ENCODE measurements around the gene VPS13D. TPM values are rescaled to one million over a fixed set of nuclear protein-coding genes. Genes with fewer than 3 reads are reported as not detected.
A peak's percentile ranks its signal among the peaks of the same experiment; 100 is the strongest.
"Not testable (repeated sequence)": the region's sequence is repeated elsewhere in the genome, so short reads cannot be mapped to it uniquely, and the experiment has no call there.

VPS13D gene
- polyA plus RNA-seq, 5 donors = 23.7 to 27.8 (median 25.3) TPM

DNA sequence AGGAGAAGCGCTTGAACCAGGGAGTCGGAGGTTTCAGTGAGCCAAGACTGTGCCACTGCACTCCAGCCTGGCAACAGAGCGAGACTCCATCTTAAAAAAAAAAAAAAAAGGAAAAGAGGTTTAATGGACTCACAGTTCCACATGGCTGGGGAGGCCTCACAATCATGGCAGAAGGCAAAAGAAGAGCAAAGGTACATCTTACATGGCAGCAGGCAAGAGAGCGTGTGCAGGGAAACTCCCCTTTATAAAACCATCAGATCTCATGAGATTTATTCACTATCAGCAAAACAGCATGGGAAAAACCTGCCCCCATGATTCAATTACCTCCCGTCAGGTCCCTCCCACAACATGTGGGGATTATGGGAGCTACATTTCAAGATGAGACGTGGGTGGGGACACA is 5.7 kb upstream of the VPS13D start:
- DNase-seq = not testable (repeated sequence)

DNA sequence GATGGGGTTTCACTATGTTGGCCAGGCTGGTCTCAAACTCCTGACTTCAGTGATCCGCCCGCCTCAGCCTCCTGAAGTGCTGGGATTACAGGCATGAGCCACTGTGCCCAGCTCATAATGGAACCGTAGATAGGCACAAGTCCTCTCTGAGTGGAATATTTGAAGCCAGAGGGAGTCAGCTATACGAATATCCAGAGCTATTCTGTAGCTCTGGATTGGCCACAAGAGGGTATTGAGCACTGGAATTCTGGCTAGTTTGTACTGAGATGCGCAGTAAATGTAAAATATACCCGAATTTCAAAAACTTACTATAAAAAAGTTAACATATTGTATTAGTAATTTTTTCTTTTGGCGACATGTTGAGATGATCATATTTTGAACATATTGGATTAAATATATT is 851 bp upstream of the VPS13D start:
- DNase-seq = no peak

DNA sequence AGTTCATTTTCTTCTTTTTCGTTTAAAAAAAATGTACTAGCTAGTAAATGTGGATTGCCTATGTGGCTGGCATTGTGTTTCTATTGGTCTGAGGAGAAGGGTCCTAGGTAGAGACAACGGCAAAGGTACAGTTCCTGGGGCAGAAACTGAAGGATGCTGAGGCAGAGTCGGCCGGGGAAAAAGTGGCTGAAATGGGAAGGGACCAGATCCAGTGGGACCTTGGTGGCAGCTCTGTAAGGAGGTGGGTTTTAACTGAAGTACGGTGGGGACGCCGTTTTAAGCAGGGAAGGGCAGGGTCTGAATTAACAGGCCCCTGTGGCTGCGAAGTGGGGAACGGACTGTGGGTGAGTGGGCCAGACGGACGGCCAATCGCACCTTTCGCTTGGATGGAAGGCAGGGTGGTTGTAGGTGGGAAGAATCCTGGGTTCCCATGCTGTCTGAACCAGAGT is 420 bp upstream of the VPS13D start:
- DNase-seq = no peak

DNA sequence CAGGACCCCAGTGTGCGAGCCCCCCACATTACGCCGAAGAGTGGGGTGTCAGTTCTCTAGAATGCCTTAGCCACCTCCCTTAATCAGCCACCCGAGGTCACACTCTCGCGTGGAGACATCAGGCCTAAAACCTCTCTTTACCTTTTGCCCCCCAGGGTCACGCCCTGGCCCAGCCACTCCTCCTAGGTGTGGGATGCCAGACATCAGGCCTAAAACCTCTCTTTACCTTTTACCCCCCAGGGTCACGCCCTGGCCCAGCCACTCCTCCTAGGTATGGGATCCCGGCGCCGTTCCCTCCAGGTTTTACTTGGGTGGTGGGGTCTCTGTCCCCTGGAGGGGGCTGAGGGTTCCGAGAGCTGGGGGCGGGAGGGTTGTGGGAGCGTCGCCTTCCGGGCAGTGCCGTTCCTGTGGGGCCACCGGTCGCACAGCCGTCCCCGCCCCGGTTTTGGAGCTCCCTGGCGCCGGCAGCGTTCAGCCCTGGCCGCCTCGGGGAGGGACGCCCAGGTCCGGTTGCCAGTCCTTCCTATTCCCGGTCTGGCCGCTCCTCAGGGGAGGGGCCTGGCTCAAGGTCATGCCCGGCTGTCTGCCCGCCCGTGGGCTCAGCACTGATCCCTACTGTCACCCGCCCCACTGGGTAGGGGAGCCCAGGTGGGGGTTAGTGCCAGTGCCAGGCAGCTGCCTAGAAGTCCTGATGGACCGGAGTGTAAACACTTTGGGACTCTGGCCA is 882 bp downstream of the VPS13D start:
- DNase-seq = no peak

DNA sequence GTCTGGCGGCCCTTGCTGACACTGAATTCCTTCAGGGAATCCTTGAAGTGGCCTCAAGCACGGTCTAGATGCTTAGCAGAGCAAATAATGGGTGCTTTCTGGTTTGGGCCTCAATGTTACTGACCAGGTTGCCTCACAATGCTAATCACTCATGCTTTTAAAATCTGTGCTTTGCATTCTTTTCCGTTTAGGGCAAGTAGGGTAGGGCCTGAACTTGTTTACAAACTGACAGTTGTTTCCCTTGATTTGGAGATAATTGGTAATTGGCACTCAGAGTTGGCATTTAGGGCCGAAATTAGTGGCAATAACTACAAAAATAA is 1.4 kb downstream of the VPS13D start:
- no peak for DNase-seq

DNA sequence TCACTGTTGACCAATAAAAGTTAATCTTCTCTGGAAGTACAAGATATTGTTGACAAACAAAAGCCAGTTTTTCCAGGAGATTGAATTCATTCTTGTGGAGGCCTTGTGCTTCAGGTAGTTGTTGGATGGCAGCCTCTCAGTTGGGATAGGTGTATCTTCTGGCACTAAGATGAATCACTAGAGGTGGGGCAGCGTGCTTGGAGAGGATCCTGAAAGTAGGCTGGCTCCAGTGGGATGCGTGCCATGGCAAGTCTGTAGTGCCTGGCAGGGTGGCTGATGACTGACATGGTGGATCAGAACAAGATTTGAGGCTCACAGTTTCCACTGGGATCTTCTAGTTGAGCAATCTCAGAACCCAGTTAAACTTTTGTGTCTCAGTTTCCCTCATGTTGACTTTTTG is 2.4 kb downstream of the VPS13D start:
- no peak for DNase-seq

DNA sequence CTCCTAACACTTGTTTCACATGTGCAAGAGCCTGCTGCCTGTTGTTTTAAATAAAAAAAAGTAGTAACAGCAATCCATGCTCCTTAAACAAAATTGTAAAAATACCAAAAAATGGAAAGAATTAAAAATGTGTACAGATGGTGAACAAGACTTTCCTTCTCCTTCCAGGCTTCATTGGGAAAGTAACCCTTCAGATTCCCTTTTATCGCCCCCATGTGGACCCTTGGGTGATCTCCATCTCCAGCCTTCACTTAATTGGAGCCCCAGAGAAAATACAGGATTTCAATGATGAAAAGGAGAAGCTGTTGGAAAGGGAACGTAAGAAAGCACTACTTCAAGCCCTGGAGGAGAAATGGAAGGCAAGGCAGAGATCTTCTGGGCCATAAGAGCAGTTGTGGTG is 14.2 kb downstream of the VPS13D start:
- DNase-seq = no peak

DNA sequence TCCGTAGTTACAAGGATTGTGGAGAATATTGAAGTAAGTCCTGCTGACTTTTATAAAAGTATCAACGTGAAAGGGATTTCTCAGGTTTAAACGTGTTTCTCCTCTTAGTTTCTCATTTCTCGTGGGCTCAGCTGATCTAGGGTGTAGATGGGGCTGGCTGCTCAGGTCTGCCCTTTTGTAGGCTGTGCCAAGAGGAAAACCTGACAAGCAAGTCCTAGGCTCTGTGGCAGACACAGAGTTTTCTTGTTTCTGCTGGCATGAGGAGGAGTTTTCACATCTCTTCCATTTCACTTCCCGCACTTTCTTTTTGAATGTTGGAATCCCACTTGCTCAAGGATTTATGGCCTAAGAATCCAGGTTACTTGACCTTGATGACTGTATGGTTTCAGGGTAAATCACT is 14.8 kb downstream of the VPS13D start:
- no peak for DNase-seq

DNA sequence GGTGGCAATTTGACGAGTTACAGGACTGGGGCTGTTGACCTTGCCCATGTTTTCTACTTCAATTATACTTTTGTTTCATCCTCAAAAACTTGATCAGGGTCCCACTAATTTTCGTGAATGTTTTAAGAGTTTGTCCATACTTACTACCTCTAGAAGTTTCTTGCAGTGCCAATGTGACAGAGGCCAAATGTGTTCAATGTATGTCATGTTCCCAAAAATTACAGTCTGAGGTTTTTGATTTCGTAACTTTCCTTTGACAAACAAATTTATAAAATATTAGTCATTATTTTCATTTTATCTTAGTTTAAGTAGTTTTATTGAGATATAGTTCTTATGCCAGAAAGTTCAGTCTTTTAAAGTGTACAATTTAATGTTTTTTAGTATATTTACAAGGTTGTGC is 15.3 kb downstream of the VPS13D start:
- DNase-seq = no peak

DNA sequence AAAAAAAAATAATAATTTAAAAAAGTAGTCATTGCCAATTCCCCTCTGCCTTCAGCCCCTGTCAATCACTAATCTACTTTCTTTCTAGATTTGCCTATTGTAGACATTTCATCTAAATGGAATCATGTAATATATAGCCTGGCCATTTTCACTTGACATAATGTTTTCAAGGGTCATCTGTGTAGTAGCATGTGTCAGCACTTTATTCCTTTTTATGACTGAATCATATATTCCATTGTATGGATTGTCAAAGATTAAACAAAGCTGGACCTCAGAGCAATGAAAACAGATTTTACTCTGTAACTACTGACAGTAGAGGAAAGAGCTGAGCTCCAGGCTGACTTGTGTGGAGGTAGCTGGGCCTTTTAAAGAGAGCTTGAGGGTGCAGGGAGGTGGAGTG is 15.9 kb downstream of the VPS13D start:
- DNase-seq = no peak

DNA sequence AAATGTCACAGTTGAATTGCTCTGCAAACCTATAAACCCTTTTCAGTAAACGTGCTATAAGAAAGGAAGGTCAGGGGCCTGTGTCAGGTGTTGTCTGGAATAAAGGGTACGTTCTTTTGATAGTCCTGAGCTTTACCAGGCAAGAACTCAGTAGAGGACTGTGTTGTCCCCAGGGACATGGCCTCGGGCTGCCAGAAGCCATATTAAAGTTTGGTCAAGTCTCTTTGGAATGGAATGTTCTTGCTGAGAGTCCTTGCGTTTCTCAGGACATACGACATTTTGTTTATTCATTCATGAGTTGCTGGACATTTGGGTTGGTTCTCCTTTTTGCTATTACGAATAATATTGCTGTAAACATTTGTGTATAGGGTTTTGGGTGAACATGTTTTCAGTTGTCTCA is 16.8 kb downstream of the VPS13D start:
- DNase-seq = no peak

DNA sequence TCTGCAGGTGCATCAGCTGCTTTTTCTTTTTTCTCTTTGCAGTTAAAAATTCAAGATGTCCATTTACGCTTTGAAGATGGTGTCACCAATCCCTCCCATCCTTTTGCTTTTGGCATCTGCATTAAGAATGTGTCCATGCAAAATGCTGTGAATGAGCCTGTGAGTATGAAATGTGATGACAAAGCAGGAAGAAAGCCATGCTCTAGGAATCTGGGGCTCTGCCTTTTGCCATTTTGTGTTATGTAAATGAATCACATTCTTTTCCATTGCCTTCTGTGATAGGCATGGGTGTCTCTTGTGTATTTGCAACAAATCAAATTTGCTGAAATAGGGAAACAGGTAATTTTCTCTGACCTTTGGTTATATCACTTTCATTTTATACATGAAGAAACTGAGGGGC is 19.4 kb downstream of the VPS13D start:
- no peak for DNase-seq

DNA sequence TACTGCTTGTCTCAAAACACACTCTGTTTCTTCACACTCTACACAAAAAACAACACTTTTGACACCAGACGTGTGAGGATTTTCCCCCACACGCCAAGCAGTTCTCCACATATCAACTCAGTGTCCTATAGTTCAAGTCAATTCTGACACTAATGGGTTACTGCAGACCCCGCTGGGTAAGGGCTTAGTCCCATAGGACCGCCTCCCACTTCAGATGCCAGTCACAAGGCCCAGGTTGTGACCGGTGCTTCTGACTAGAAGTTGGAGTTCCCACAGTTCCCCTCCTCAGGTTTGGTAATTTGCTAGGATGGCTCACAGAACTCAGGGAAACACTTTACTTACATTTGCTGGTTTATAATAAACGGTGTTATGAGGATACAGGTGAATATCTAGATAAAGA is 19.9 kb downstream of the VPS13D start:
- DNase-seq = no peak

DNA sequence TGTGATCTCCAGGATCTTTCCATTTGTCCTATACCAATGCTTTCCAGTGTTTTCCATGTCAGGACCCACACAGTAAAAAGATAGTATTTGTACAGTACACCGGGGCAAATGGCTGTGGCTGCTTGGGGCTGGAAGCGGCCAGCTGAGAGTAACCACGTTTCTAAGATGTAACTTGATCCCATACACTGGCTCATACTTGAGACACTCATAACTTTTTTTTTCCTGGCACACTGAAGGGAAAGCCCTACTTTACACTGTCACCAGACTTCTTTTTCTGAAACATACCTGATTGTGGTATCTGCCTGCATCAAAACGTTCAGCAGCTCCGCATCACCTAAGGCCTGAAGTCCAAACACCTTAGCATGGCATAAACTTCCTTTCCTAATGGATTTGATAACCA is 21.6 kb downstream of the VPS13D start:
- DNase-seq = peak; percentile 23 to 26

DNA sequence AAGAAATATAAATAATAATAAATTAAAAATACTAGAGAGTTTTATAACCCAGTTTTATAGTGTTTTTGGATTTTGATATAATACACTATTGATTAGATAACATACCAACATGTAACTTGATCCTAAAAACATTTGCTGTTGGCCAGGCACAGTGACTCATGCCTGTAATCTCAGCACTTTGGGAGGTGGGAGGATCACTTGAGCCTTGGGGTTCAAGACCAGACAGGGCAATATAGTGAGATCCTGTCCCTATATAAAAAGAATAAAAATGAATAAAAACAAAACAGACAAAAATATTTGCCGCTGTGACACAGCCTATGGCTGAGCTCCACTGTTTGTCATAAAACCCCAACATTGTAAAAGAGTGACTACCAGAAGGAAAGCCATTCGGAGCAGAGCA is 26.1 kb downstream of the VPS13D start:
- no peak for DNase-seq

DNA sequence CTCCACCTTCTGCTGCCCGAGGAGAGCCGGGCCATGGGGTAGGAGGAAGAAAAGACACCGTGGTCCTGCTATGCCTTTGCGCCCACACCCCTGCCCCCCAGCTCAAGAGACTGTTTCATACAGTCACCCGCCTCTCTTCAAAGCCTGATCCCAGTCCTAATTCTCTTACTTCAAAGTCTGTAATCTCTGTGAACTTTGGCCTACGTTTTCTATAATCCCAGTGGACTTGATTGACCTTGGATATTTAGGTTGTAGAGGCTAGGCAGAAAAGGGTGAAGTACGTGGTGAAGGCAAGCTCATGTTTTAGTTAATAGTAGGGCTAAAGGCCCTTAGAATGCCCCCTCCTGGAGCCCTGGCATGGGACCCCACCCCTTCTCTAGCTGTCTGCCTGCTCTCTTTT is 28.4 kb downstream of the VPS13D start:
- DNase-seq = no peak

DNA sequence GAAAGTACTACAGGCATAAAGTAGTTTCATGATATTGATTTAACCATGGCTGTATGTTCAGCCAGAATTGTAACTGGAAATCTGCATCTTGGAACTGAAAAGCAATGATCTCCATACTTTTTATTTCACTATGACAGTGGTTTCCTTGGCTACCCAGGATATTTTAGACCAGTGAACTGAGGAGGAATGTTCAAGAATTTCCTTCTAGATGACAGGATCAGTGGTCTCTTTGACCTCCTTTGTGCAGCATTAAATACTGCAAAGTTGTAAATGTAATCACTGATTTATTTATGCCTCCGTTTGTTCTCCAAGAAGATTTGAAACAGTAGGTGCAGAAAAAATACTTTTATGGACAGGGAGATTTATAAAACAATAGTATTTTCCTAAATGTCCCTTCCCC is 39.5 kb downstream of the VPS13D start:
- no peak for DNase-seq

DNA sequence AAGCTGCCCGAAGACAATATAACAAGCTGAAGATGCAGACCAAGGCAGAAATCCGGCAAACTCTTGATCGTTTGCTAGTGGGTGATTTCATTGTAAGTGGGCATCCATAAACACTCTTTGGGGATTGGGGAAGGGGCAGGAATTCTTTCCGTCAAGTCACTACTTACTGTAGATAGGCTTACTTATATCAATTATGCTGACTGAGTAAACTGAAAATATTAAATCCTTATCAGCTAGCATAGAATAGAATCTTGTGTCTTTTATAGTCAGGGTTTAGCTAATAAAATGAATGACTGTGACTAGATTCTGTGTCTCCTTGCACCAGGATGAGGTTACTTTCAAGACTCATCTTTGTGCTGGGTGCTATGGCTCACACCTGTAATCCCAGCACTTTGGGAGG is 41.2 kb downstream of the VPS13D start:
- no peak for DNase-seq

DNA sequence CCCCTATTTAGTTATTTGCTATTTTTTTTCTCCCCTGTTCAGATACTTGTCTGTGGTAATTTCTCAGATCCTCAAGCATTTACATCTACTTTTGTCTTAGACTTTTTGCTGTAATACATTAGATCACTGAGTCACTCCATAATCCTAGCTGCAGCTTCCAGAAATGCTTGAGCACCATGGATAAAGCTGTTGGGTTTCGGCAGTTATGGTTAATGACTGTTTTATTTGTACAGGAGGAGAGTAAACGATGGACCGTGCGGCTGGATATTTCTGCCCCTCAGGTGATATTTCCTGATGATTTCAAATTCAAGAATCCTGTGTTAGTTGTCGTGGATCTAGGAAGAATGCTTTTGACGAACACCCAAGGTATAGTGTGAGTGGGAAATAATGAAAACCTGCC is 42.9 kb downstream of the VPS13D start:
- DNase-seq = no peak

DNA sequence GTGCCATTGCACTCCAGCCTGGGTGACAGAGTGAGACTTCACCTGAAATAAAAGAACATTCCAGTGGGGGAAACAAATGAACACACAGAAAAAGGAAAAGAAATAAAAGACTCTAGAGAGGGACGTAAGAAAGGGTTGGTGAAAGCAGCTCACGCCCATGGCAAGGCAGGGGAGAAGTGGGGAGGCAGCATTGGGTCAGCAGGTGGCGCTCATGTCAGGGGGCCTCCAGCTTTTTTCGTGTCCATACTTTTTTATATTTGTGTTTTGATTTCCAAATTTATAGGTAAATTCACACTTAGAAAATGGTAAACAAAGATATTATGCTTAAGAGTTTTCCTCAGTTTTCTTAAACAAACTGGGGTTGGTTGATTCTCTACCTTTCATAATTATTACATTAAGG is 45.5 kb downstream of the VPS13D start:
- no peak for DNase-seq

DNA sequence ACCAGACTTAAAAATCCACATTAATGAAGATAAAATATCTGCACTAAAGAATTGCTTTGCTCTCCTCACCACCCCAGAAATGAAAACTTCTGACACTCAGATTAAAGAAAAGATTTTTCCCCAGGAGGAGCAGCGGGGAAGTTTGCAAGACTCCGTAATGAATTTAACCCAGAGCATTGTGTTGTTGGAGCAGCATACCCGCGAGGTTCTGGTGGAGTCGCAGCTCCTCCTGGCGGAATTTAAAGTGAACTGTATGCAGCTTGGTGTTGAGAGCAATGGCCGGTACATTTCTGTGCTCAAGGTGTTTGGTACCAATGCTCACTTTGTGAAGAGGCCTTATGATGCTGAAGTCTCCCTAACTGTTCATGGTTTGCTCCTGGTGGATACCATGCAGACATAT is 46.4 kb downstream of the VPS13D start:
- peak; percentile 8 to 11 for DNase-seq

DNA sequence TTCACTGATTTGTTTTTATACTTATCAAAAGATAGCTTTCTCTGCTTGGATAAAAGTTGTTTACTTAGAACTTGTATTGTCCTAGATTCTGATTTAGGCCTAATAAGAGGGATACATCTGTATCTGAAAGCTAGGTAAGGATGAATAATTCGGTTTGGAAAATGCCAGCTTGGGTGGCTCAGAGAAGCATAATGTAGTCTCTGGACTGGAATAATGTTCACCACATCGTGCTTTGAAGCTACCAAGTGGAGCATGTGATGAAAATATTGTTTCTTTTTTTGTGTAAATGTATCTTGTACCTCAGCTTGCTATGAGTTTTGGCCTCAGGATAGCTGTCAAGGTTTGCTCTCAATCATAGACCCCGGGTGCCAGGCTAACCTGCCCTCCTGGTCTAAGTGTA is 49.2 kb downstream of the VPS13D start:
- no peak for DNase-seq

DNA sequence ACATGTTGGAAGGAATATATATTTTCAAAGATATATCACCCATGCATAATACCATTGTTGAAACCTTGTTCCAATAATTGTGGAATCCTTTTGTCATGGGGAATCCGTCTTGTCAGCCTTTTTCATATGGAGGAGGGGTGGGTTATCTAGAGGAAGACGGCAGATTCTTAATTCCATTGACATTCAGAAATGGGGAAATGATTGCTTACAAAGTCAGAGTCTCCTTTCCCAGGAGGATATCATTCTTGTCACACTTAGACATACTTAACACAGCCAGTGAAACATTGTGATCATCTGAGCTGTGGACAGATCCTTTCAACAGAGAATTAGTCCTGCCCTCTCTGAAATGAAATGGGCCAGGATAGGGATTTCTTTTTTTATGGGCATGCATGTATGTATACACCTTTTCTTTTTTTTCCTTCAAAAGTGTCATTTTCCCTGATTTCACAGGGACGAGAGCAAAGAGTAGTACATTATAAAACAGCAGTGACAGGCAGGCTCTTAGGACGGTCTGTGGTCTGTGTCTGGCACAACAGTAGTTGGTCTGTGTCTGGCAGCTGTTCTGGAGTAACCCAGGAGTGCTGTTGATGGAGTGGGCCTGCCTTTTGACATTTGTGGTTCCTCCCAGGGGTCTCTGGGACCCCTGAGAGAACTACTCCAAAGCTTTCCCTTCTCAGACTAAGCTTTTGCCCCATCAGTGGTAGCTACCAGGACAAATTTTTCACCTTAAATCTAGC is 50.1 kb downstream of the VPS13D start:
- DNase-seq = no peak

DNA sequence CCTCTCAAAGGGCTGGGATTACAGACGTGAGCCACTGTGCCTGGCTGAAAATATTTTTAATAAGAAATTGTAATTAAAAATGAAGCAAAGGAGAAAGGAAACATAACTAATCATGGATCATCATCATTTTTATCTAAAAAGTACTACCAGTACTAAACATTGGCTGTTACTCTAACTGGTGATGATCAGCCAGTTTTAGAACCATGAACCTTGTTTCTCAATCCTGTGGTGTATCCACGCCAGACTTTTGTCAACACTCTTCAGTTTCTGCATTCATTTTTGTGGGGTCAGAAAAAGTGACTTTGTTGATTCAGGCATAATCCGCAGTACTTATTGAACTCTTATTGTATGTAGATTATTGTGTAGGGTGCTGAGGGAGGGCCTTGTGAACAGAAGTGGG is 52.3 kb downstream of the VPS13D start:
- no peak for DNase-seq

All from right lung (tissue), 5 donors.